ENCODE data around the gene BCL10. TPM values are rescaled to one million over a fixed set of nuclear protein-coding genes. Genes with fewer than 3 reads are reported as not detected.

The BCL10 gene
- total and polyA plus RNA-seq, 8 donors, result 6.1 to 42.7 (median 25.7) TPM

DNA sequence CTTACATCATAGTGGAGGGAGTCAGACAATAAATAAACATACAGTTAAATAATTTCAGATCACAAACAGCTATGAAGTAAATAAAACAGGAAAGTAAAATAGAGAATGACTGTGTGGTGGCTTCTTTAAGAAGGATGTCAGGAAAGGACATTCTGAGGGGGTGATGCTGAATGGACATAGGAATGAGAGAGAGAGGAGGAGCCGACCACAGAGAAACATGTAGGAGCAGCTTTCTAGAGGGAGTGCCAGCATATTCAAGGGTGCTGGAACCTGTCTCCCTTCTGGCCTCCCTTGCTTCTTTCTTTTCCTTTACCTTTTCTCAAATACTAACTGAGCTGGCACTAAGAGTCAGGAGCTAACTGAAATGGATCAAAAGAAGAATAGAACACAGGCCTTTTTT is 20.5 kb upstream of the BCL10 start:
- Histone ChIP-seq H3K4me1 (peaks cover 11 to 31% (median 23%) of the 10 kb centered on the region in 4 donors), H3K9me3 (no peaks in the 10 kb centered on the region), H3K27ac (peak overlapping the region; percentile 73 to 91 (median 80)), H3K27me3 (no peaks in the 10 kb centered on the region), H3K4me3 (no peak overlapping the region), H3K36me3 (no peaks in the 10 kb centered on the region)
- 33 to 44% (median 41%) methylated on average over 1 of the region's 1 CpG for WGBS, 5 donors
- DNase-seq, result no peak
- intact Hi-C loops (cut with DNase I; ENCODE audit: low total_unique reads), result no loop called here
- no peak for TF ChIP-seq POLR2AphosphoS5 (IDR thresholded peaks at IDR 0.05)
- TF ChIP-seq EP300 (IDR thresholded peaks at IDR 0.05), result no peak
- no peak for TF ChIP-seq POLR2A (IDR thresholded peaks at IDR 0.05)
- no peak for TF ChIP-seq CTCF (IDR thresholded peaks at IDR 0.05)

GRCh38 chr1:85295654-85296053 is 19.2 kb upstream of the BCL10 start:
- Histone ChIP-seq H3K27ac (no peak overlapping the region), H3K9me3 (no peaks in the 10 kb centered on the region), H3K36me3 (no peaks in the 10 kb centered on the region), H3K27me3 (no peaks in the 10 kb centered on the region), H3K4me1 (peaks cover 11 to 31% (median 23%) of the 10 kb centered on the region in 4 donors), H3K4me3 (no peak overlapping the region)
- intact Hi-C loops (cut with DNase I; ENCODE audit: low total_unique reads), result no loop called here
- no peak for DNase-seq
- 60 to 96% (median 86%) methylated on average over 2 to 4 of the region's 4 CpGs for WGBS, 5 donors
- TF ChIP-seq POLR2AphosphoS5 (IDR thresholded peaks at IDR 0.05) (no peak), POLR2A (IDR thresholded peaks at IDR 0.05) (no peak), CTCF (IDR thresholded peaks at IDR 0.05) (no peak), EP300 (IDR thresholded peaks at IDR 0.05) (no peak)

DNA sequence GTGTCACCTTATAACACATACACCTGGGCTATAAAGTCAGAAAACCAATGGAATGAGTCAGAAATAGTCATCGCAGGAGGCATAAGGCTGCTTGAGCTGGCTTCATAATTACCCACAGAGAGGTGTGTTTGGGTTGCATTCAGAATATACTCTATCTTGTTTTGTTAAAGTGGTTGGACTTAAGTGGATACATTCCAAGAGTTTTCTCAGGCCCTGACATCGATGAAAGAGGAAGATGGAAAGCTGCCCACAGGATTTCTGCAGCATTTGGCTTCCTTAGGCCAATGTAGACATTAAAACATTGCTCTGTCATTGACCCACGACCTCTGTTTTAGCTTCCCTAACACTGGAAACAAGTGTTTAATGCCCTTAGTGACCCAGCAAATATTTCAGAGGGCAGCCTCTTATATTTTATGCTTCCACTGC is 18.6 kb upstream of the BCL10 start:
- H3K4me1 ChIP-seq, result peaks cover 11 to 31% (median 24%) of the 10 kb centered on the region in 4 donors
- no peak for DNase-seq
- WGBS, 5 donors, result 36 to 44% (median 39%) methylated on average over 3 of the region's 3 CpGs
- no peaks in the 10 kb centered on the region for H3K36me3 ChIP-seq
- TF ChIP-seq EP300 (IDR thresholded peaks at IDR 0.05) (no peak), CTCF (IDR thresholded peaks at IDR 0.05) (no peak), POLR2A (IDR thresholded peaks at IDR 0.05) (no peak), POLR2AphosphoS5 (IDR thresholded peaks at IDR 0.05) (no peak)
- H3K27me3 ChIP-seq, result no peaks in the 10 kb centered on the region
- intact Hi-C loops (cut with DNase I; ENCODE audit: low total_unique reads), result no loop called here
- H3K9me3 ChIP-seq, result no peaks in the 10 kb centered on the region
- no peak overlapping the region for H3K4me3 ChIP-seq
- H3K27ac ChIP-seq, result no peak overlapping the region

DNA sequence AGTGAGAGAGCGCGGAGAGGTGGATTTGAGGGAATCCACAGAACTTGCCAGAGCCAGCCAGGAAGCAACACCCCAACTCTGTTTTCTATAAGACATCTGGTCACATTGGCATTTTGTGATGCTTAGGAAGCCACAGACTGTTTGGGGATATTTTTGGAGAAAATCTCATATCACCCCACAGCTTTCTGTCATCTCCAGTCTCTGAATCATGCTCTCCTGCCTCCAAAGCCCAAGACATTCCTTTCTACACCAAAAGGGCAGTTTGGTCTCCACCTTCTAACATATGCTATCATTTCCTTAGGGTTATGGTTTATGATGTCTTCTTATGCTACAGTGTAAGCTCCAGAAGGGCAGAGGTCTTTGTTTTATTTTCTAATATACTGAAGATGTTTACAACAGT is 14.4 kb upstream of the BCL10 start:
- intact Hi-C loops (cut with DNase I; ENCODE audit: low total_unique reads), result no loop called here
- WGBS, 5 donors, result 97 to 100% (median 100%) methylated on average over 2 of the region's 2 CpGs
- Histone ChIP-seq H3K27ac (no peak overlapping the region), H3K4me3 (no peak overlapping the region), H3K27me3 (no peaks in the 10 kb centered on the region), H3K36me3 (no peaks in the 10 kb centered on the region), H3K4me1 (peaks cover 0 to 8% (median 1%) of the 10 kb centered on the region in 4 donors), H3K9me3 (no peaks in the 10 kb centered on the region)
- TF ChIP-seq POLR2AphosphoS5 (IDR thresholded peaks at IDR 0.05) (no peak), EP300 (IDR thresholded peaks at IDR 0.05) (no peak), POLR2A (IDR thresholded peaks at IDR 0.05) (no peak), CTCF (IDR thresholded peaks at IDR 0.05) (no peak)
- DNase-seq, result no peak
